GM12864 (cell line): Measurements from ENCODE around the gene BST1.

Source experiments
- DNase-seq: peaks from one replicate; pipeline ENCODE4 v3.0.0-alpha.2; 2011; ENCODE audit warnings: low read depth
- H3K4me3 ChIP-seq: 2 replicates; pipeline ENCODE4 v1.5.1; 2011; ENCODE audit warnings: mild to moderate bottlenecking, low read depth, low read length, control low read depth
- TF ChIP-seq, protein P1 (sequence below): IDR thresholded peaks from 2 replicates; pipeline ENCODE4 v1.5.1; 2011; ENCODE audit warnings: low read depth, mild to moderate bottlenecking, moderate library complexity, low read length, control low read depth, inconsistent platforms; ENCODE audit errors: missing control alignments

The BST1 gene

DNA sequence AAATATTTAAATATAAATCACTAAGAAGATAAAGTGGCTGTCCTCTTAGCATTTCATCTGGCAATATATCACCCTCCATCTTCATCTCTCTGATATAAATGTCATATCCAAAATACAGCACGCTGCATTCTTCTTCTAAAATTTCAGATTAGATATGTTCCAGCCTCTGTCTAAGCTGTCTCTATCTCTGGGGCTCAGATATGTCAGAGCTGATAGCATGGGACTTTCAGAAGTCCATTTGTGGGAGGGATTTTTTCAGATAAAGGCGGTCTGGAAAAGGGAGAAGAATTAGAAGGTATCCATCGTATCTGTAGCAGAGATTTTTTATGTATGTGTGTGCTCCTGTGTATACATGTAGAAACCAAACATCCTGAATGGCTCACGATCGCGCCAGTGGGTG, 50.2 kb downstream of the BST1 start:
- no peak for DNase-seq

DNA sequence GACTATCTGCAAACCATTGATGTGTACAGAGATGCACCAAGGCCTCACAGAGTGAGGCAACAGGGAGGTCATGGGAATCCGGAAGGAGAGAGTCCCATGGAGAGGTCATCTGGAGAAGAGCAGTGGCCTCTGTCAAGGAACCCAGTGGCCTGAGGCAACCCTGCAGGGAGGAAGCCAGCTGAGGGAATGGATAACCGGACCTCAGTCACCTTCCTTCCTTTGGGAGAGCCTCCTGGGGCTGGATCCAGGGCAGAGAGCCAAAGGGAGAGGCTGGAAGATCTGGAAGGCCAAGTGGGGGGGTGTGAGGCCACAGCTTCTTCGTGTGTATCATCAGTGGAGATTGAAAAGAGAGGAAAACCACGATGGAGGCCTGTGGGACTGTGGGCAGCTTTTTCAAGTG, 50.9 kb downstream of the BST1 start:
- no peak for DNase-seq
- TF ChIP-seq, protein P1, sequence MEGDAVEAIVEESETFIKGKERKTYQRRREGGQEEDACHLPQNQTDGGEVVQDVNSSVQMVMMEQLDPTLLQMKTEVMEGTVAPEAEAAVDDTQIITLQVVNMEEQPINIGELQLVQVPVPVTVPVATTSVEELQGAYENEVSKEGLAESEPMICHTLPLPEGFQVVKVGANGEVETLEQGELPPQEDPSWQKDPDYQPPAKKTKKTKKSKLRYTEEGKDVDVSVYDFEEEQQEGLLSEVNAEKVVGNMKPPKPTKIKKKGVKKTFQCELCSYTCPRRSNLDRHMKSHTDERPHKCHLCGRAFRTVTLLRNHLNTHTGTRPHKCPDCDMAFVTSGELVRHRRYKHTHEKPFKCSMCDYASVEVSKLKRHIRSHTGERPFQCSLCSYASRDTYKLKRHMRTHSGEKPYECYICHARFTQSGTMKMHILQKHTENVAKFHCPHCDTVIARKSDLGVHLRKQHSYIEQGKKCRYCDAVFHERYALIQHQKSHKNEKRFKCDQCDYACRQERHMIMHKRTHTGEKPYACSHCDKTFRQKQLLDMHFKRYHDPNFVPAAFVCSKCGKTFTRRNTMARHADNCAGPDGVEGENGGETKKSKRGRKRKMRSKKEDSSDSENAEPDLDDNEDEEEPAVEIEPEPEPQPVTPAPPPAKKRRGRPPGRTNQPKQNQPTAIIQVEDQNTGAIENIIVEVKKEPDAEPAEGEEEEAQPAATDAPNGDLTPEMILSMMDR = no peak
- H3K4me3 ChIP-seq = no peak overlapping the region

More for the DNA sequence above, 50.2 kb downstream of the BST1 start:
- TF ChIP-seq, protein P1 = no peak
- H3K4me3 ChIP-seq = no peak overlapping the region

DNA sequence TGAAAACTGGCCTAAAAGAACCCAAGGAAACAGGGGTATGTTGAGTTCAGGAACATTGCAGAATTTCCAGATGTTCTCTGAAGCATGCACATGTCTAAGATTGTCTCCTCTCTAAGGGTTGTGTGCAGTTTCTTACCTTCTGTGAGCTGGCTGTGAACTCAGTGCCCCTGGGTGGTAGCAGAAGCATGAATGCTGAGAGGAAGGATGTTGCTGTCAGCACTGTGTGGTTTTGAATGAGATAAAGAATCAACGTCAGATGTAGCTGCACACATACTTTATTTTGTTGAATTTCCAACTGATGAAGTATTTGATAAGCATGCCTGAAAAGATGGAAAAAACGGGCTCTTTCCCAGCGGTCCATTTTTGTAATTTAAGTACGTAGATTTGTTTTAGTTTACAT, 51.5 kb downstream of the BST1 start:
- H3K4me3 ChIP-seq = no peak overlapping the region
- TF ChIP-seq, protein P1 = no peak
- no peak for DNase-seq

DNA sequence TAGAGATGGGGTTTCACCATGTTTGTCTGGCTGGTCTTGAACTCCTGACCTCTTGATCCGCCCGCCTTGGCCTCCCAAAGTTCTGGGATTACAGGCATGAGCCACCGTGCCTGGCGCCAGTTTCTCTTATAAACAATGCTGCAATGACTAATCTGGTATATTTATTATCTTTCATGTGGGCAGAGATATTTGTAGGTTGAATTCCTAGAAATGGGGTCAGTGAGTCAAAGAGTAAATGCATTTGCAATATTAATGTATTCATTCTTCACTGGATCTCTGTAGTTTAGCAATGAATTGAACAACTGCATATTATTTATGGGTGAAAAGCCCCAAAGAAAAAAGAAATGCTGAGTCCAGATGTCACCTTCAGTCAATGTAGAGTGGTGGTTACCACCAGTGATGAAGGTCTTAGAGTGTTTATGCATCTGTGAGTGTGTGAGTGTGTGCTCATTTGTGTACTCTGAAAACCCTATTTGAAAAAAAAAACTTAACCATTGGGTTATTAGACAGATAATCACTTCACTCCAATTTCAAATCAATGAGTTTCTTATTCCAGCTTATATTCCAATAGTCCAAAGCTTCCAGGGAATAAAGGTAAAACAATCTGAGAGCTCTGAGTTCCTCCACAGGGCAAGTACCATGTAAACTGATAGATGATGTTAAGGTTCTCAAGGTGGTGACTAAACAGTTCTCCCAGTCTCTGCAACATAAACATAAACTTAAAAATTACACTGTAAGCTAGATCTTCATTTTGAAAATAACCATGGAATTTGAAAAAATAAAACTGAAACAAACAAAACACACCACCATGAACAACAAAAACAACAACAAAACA, 52.7 kb downstream of the BST1 start:
- H3K4me3 ChIP-seq = no peak overlapping the region; the same call in 1 of the 2 replicates
- TF ChIP-seq, protein P1 = no peak
- no peak for DNase-seq

DNA sequence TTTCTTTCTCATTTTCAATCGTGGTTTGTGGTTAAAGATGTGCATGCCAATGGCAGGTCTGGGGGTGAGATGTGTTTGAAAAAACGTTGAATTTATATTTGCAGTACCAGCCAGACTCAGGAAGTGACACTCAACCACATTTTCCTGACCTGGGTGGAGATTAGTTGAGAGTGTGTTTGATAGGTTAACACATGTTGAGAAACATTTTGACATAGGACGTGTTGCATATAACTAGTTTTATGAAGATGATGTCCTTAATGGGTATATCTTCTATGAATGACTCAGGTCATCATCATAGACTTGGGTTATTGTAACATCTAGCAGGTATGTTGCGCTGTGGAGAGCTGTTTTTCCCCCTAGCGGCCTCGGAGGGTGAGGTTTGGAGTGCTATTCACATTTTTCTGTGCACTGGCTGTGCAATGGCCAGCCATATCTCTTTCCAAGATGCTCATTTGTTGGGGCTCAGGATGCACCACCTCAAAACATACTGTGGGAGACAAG, 53.5 kb downstream of the BST1 start:
- TF ChIP-seq, protein P1 = peak; percentile 64
- H3K4me3 ChIP-seq = no peak overlapping the region; the same call in 1 of the 2 replicates
- DNase-seq = no peak

DNA sequence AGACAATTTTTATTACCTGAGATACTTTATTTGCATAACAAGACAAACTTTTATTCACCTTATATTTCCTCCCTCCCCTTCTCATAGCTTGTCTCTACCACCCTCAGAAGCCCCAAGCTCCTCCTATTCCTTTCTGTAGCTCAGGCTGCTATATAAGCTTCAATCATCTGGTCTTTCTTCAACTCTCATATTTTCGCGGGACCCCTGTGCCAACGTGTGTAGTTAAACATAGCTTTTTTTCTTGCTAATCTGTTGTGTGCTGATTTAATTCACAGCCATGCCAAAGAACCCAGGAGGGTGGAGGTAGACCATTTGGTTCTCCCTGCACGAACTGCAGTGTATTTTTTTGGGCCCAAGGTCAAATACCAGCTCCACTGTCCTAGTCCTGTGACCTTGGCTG, 54.2 kb downstream of the BST1 start:
- DNase-seq = no peak
- H3K4me3 ChIP-seq = no peak overlapping the region
- TF ChIP-seq, protein P1 = no peak
